Renal cortical epithelial cell (primary cell): ENCODE results near the gene SLC38A7. TPM values are rescaled to one million over a fixed set of nuclear protein-coding genes. Genes with fewer than 3 reads are reported as not detected.
"Not testable (repeated sequence)": the region's sequence is repeated elsewhere in the genome, so short reads cannot be mapped to it uniquely, and the experiment has no call there.

Experiments
- DNase-seq: peaks from one replicate; pipeline ENCODE4 v3.0.0-alpha.2; 2011; ENCODE audit warnings: low read depth
- total RNA-seq: library from RNA; depleted of rRNA; stranded (reverse); fragments of >200 nt; gene quantifications from 2 replicates; pipeline ENCODE4 v1.2.3, GENCODE V29; 2014

Gene SLC38A7
- total RNA-seq, 1 donor from 2014 or later = 35.7 TPM

- no peak for DNase-seq
Observed at GRCh38 chr16:58678269-58678668, 6.3 kb downstream of the SLC38A7 start.

DNA sequence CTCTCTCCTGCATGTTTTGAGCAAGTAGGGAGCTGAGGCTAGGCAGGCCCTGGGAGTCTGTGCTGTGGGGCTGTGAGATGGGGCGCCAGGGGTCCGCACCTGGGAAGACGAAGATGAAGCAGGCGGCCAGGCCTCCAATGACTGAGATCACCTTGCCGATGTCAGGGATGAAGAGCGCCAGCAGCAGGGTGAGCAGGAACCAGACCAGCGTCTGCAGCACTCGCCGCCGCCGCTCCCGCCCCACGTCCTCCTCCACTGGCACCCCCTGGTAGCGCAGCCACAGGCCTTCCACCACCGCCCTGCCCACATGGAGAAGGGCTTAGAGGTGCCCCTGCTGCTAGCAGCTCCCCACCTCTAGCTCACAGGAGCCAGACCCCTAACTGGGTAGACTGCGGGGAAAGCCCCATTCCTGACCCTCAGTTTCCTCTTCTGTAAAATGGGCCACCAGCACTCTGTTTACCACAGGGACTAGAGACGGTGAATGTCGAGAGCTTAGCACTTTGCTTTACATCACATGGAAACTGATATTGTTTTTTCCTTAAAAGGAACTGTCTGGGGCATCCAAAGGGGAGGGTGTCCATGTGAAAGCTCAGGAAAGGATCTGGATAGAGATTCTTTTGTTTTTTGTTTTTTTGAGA, 13.5 kb downstream of the SLC38A7 start:
- DNase-seq = no peak

DNA sequence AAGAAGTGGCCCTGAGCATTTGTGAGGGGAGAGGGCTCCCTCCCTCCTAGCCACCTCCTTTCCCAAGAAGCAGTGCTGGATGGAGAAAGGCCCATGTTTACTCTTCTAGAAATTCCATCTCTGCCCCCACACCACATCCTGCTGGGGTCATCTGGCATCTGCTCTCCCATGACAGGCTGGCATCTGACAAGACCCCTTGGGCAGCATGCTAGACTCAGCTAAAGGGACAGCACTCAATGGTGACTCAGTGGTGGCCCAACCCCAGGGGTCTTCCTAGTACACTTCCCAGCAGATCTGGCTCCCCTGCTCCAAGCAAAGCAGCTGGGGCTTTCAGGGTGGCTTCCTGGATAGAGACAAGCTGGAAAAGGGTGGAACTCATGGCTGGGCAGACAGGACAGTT, 14.4 kb downstream of the SLC38A7 start:
- DNase-seq = no peak

DNA sequence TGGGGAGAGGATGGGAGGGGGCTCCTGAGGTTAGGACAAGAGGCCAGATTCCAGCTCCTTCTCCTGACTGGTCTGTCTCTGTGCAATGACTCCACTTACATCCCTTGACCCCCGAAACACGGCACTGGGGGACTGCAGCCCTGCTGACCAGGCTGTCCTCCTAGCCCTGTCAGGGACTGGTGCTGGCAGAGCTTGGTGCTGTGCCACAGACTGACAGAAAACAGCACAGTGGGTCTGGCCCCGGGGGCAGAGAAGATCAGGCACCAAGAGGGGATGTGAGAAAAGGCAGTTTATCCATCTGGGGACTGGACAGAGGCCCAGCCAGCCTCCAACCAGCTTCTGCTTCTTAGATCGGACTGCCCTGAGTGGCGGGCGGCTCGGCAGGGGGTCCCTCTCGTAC, 19.4 kb downstream of the SLC38A7 start:
- DNase-seq = no peak

DNA sequence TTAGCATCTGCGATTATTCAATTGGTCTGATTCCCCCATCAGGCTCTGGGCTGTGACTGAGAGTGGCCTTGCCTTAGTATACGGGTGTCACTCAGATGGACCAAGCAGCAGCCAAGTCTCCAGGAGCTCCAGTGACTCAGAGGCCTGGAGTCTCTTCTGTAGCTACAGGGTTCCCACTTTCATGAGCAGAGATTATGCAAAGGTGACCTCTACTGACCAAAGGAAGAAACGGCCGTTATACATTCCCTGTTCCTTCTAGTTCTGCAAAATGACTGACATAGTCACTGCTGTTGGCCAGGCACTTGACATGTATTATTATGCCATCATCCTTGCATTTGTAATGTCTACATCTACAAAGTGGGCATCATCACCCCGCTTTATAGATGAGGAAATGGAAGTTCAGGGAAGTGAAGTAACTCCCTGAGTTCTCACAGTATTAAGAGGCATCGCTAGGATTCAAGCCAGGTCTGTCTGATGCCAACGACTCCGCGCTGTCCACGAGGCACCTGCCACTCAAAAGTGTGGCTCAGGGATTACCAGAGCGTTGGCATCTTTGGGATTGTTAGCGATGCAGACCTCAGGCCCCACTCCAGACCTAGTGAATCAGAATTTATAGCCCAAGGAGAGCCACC, 23.3 kb downstream of the SLC38A7 start:
- DNase-seq = peak; percentile 87

- not testable (repeated sequence) for DNase-seq
Observed at GRCh38 chr16:58659911-58660310, 24.7 kb downstream of the SLC38A7 start.

- DNase-seq = no peak
Observed at GRCh38 chr16:58658796-58659211, 25.8 kb downstream of the SLC38A7 start.

DNA sequence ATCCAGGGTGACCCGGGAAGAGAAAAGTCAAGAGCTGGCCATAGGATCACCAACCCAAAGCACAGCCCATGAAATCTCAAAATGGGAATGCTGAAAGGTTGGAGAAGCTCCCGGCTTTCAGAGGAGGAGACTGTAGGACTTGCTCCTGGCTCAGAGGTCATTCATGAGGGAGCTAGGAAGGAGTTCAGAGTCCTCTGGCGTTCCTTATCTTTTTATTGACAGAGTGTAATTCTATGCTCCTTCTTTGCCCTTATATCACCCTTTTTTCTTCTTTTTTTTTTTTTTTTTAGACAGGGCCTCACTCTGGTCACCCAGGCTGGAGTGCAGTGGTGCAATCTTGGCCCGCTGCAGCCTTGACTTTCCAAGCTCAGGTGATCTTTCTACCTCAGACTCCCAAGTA, 27.7 kb downstream of the SLC38A7 start:
- DNase-seq = no peak

DNA sequence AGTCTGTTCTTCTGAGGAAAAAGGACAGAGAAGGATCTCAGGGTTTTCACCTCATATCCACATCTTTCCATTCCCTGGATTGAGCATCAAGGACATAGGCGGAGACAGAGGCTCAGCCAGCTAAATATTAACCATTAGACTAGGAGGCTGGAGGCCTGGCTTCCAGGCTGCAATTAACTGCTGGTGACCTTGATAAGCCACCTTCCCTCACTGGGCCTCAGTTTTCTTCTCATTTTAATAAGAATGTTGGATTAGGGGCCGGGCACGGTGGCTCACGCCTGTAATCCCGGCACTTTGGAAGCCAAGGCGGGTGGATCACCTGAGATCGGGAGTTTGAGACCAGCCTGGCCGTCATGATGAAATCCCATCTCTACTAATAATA, 29.4 kb downstream of the SLC38A7 start:
- DNase-seq = no peak

GRCh38 chr16:58654560-58655214, 29.9 kb downstream of the SLC38A7 start:
- no peak for DNase-seq

DNA sequence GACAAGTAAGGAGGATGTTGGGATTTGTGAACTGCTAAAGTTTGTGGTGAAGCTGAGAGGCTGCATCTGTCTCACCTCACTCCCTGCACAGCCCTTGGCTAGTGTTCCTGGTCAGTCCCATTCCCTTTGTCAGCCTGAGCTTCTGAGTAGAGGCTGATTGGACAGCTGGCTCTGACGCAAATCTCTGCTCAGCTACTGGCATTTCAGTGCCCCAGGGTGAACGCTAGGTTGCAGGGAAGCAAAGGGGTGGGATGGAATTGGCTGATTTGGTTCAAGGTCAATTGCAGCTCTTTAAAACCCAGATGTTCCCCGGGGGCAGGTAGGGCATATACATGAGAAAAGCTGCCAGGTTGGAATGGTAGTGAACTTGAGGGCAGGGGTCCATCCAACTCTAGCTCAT, 31.8 kb downstream of the SLC38A7 start:
- peak; percentile 45 for DNase-seq

DNA sequence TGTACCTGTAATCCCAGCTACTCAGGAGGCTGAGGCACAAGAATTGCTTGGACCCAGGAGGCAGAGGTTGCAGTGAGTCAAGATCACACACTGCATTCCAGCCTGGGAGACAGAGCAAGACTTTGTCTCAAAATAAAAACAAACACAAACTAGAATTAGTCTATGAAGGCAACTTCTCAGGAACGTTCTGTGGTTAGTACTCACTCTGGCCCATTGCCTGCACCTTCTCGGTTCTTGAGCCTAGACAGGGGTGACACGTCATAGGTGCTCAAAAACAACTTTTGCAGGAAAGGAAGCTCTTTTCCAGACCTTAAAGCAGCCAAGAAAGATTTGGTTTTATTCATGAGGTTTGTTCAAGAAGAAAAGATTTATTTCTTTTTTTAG, 32.6 kb downstream of the SLC38A7 start:
- peak; percentile 45 for DNase-seq

DNA sequence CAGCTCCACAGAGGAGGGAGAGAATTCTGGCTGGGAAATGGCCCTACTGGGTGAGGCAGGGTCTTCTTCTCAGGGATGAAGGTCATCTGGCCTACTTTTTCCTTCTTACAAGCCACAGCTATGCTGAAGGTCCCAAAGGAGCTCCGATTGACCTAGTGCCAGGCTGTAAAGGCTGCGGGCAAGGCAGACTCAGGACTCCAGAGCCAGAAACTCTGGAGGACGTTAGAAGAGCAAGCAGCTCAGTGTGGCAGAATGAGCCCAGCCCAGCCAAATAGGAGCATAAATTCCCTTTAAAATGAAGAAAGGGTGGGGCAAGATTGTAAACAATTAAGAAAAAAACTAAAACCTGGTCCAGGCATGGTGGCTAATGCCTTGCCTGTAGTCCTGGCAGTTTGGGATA, 34.9 kb downstream of the SLC38A7 start:
- no peak for DNase-seq

DNA sequence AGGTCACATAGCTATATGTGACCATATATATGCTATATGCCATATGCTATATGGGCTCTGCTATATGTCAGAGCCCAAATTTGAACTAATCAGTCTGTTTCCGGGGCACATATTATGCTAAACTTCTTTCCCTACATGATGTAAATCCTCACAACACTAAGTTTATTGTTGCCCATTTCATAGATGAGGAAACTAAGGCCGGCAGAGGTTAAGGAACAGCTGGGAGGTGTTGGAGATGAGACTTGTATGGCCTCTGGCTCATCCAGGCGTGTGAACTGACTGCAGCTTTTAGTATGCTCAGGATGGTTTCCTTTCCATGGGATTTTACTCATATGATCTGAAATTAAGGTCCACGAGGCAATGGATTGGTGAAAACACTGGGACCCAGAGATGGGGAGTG, 37.5 kb downstream of the SLC38A7 start:
- DNase-seq = no peak

DNA sequence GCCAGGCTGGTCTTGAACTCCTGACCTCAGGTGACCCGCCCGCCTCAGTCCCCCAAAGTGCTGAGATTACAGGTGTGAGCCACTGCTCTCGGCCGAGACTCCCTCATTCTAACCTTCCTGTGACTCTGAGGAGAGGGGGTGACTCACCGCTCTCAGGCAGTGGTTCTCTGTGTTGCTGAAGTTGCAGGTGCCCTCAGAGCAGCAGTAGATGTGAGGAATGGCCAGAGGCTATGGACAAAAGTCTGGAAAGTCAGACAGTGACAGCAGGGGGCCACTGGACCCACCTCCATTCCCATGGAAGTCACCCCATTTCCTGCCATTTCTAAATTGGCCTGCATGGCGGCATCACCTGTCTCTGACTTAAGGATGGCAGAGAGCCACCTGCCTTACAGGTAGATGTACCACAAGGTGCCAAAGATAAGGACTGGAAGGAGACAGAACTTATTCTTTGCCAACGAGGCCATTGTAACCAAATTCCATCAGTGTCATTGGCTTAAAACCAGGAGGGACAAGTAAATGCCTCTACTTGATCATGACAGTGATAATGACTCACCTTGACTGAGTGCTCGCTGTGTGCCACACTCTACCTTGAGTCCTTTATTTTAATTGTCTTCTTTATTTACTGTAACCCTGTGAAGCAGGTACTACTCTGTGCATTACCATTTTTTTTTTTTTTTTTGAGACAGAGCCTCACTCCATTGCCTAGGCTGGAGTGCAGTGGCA, 39.6 kb downstream of the SLC38A7 start:
- no peak for DNase-seq

GRCh38 chr16:58644108-58644507, 40.5 kb downstream of the SLC38A7 start:
- DNase-seq = no peak

DNA sequence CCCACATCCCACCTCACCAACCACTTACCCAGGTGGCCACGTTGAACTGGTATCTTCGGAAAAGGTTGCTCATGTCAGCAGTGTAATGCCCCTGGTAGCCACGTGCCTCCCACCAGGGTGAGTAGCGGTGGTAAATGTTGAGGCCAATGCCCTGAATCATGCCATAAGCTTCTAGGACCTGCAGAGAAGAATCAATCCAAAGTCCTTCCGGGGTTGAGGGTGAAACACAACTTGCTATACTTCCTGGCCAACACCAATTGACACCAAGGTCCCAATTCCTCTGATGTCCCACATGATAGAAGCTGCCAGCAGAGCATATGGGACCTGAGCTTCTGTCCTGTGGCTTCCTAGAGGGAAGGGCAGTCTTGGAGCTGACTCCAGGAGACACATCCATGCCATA, 43.6 kb downstream of the SLC38A7 start:
- no peak for DNase-seq

DNA sequence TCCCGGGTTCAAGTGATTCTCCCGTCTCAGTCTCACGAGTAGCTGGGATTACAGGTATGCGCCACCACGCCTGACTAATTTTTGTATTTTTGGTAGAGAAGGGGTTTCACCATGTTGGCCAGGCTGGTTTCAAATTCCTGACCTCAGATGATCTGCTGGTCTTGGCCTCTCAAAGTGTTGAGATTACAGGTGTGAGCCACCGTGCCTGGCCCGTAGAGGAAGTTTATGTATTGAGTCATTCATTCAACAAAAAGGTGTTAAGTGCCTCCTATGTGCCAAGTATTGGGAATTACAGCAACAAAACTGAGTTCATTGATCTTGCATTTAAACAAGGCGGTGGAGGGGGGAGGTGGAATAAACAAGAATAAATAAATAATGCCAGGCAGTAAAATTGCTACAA, 44.7 kb downstream of the SLC38A7 start:
- no peak for DNase-seq

GRCh38 chr16:58639230-58639629, 45.3 kb downstream of the SLC38A7 start:
- DNase-seq = no peak

DNA sequence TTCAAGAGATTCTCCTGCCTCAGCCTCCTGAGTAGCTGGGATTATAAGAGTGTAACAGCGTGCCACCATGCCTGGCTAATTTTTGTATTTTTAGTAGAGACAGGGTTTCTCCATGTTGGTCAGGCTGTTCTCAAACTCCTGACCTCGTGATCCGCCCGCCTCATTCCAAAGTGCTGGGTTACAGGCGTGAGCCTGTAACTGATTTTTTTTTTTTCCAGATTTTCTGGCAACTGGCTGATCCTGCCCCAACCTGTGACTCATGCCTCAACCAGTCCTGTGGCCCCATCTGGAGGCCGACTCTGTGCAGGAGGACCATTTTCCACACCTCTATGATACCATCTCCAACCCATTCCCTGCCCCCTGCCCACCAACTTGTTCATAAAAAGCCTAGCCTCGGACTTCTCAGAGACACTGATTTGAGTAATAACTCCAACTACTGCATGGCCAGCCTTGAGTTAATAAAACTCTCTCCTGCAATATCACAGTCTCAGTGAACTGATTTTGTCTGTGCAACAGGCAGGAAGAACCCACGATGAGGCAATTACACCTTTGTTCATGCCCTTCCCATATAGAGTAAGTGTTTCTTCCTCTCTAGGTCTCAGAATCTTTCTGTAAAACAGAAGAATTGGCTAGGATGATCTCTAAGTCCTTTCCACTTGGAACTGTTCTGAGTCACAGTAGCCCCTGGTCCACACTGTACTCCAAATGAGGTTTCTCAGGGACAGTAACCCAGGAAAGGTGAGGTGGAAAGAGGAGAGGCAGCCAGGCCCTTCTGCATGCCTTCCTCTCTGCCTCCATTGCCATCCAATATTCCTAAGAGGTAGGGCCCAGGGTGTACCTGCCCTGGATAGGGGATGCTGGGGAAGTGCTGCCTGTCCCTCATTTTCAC, 46.2 kb downstream of the SLC38A7 start:
- DNase-seq = peak; percentile 83

- not testable (repeated sequence) for DNase-seq
Observed at GRCh38 chr16:58637021-58637420, 47.5 kb downstream of the SLC38A7 start.

GRCh38 chr16:58636466-58636865, 48.1 kb downstream of the SLC38A7 start:
- no peak for DNase-seq
